Epidermal melanocyte (primary cell): ENCODE data around the gene NME2.
A peak's percentile ranks its signal among the peaks of the same experiment; 100 is the strongest.
"Not testable (repeated sequence)": the region's sequence is repeated elsewhere in the genome, so short reads cannot be mapped to it uniquely, and the experiment has no call there.

Source experiments
- DNase-seq: peaks from one replicate; pipeline ENCODE4 v3.0.0; 2011; ENCODE audit warnings: low spot score; ENCODE audit not compliant: insufficient read length

Gene NME2

GRCh38 chr17:51152766-51153209, 13.4 kb upstream of the NME2 start:
- DNase-seq, result no peak

- peak; percentile 95 for DNase-seq
Observed at GRCh38 chr17:51153210-51154072, 12.8 kb upstream of the NME2 start, which contains the start of gene NME1. Gene NME1 (plus strand): TSS chr17:51153559. CDS start chr17:51155655, 2,096 bp downstream.

- DNase-seq, result no peak
Observed at GRCh38 chr17:51154176-51154575, 12.0 kb upstream of the NME2 start.

GRCh38 chr17:51155416-51155815, 10.8 kb upstream of the NME2 start:
- DNase-seq, result no peak

GRCh38 chr17:51159604-51160003, 6.6 kb upstream of the NME2 start:
- no peak for DNase-seq

GRCh38 chr17:51161541-51161940, 4.7 kb upstream of the NME2 start:
- DNase-seq, result no peak

- DNase-seq, result no peak
Observed at GRCh38 chr17:51164911-51165679, 1.1 kb upstream of the NME2 start.

DNA sequence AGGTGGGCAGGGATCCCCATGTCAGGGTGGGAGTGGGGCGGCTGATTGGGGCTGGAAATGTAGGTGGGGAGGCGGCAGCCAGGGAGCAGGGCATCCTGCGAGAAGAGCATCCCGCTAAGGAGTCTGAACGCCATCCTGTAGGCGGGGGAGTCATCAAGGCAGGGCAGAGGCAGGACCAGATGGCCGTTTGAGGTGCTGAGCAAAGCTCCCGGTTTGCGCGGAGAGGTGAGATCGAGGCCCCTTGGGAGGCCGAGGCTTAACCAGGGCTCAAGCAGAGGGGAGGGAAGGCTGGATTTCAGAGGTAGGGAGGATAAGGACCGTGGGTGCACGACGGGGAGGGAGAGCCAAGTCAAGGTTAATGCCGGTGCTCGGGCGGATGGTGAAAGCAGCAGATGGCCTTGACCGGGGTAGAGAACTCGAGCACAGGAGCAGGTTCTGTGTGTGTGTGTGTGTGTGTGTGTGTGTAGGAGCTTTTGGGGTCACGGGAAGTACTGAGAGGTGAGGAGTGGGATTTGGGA, 472 bp upstream of the NME2 start:
- no peak for DNase-seq

GRCh38 chr17:51166987-51167931, 1.0 kb downstream of the NME2 start:
- peak; percentile 58 for DNase-seq

- no peak for DNase-seq
Observed at GRCh38 chr17:51169340-51169739, 3.1 kb downstream of the NME2 start.

GRCh38 chr17:51170736-51171135, 4.5 kb downstream of the NME2 start:
- DNase-seq, result no peak

- not testable (repeated sequence) for DNase-seq
Observed at GRCh38 chr17:51172030-51172429, 5.8 kb downstream of the NME2 start.

DNA sequence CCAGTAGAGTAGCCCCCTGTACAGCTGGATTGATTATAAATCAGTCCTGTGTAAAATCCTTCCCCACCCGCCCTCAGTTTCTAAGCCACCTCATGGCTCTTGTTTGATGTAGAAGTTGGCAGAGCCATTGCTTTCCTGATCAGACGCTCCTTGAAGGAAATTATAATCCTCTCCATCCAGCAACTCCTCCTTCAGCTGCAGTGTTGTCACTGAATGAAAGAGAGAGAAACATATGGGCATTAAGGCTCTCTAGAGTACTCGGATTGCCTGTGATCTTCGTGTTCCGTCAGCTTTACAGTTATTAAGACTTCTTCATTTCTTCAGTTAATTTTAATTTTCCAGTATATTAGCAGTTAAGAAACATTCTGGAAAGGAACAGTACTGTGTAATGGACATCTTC, 14.3 kb downstream of the NME2 start:
- DNase-seq, result no peak

- DNase-seq, result no peak
Observed at GRCh38 chr17:51184124-51184523, 17.9 kb downstream of the NME2 start.

GRCh38 chr17:51185763-51186332, 19.6 kb downstream of the NME2 start:
- no peak for DNase-seq

- DNase-seq, result no peak
Observed at GRCh38 chr17:51188271-51188833, 22.1 kb downstream of the NME2 start.

DNA sequence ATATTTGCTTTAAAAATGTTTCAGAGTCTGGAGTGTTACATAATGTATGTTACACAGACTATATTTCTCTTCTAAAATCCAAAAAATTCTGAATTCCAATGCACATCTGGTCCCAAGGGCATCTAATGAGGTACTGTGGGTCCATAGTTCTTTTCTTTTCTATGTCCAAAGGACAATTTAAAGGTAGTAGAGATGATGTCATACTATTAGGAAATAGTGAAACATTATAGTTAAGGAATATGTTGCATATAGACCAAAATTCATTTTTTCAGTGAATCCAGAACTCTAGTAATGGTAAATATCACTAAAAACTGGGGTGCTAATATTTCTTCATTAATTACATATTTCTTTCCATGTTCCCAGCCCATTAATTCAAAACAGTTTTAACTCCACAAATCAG, 23.0 kb downstream of the NME2 start:
- no peak for DNase-seq

DNA sequence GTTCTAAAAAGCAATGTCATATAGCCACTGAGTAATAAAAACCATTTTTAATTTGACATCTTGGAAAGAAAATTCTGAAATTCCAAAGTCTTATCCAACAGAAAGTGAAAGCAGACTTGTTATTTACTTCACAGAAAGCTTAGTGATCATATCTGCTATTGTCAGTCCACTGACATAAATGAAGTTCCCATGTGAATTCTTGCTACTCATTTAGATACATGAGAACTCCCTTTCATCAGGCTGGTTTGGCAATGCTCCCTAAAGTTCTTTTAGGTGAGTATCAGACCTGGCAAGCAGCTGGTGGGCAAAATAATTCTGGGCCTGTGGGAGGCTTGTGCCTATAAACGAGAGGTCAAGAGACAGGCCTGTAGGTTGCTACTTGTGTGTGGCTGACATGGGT, 23.4 kb downstream of the NME2 start:
- DNase-seq, result no peak

DNA sequence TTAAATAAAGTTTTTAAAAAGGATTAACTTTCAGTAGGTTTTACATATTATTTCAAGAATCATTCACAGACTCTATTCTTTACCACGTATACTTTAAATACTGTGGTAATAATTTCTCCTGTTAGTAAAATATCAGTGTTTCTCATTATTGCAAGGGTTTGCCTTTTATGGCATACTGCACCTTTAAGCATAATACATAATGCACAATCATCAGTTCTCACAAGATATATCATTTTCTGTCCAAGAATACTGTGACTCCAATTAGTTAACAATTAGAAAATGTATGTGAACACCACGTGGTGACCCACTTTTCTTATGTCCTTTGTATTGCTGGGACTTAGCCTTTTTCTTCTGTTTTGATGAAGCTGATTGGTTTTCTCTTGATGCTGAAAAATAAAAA, 25.7 kb downstream of the NME2 start:
- no peak for DNase-seq

DNA sequence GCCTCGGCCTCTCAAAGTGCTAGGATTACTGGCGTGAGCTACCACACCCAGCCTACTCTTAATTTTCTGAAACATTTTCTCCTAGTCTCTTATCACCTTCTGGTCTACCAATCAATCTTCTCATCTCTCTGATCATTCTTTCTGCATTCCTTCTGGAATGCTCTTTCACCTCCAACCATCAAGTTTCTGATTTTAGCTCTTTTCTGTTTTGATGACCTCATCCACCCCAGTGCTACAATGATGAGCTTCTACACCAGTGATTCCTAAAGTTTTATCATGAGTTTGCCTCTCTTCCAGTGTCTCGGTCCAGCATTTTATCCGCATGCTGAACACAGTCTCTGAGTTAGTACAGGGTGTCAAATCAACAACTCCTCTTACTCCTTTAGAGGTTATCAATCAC, 31.5 kb downstream of the NME2 start:
- DNase-seq, result no peak
